NT2/D1 (cell line): ENCODE data around the gene CDKN2B-AS1.

Experiments used
- SUZ12 ChIP-seq: IDR thresholded peaks from 2 replicates; pipeline ENCODE4 v1.6.1; 2011; ENCODE audit not compliant: insufficient read length, insufficient read depth; ENCODE audit errors: extremely low read depth
- YY1 ChIP-seq: IDR thresholded peaks from 2 replicates; pipeline ENCODE4 v1.6.1; 2011; ENCODE audit not compliant: insufficient read length, insufficient read depth

DNA sequence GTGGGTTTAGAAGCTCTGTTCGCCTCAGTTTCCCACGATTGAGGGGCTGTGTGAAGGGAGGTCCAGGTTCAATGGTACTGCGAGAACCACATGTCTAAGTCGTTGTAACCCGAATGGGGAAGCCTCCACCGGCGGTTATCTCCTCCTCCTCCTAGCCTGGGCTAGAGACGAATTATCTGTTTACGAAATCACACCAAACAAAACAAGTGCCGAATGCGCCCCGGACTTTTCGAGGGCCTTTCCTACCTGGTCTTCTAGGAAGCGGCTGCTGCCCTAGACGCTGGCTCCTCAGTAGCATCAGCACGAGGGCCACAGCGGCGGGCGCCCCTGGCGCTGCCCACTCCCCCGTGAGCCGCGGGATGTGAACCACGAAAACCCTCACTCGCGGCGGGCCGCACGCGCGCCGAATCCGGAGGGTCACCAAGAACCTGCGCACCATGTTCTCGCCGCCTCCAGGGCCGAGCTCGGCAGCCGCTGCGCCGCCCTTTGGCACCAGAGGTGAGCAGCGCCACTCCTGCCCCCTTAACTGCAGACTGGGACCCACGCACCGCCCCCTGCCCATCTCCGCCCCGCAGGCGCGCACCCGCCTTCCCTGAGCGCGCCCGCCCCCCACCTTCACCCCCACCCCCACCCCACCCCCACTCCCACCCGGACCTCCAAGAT lies 567 bp upstream of the CDKN2B-AS1 start, which contains the start of gene CDKN2A:
- TF ChIP-seq SUZ12, result no peak
- no peak for TF ChIP-seq YY1
